Liver (tissue), 9 donors: ENCODE measurements around the gene NSUN4. TPM values are rescaled to one million over a fixed set of nuclear protein-coding genes. Genes with fewer than 3 reads are reported as not detected.

ENCODE experiments used
- DNase-seq: peaks from one replicate; pipeline ENCODE4 v3.0.0-alpha.2; 2017; ENCODE audit warnings: low spot score
- H3K27ac ChIP-seq, 2 donors: one replicate each; pipeline ENCODE4 v1.7.0; 2013; ENCODE audit warnings: inconsistent platforms in 2 of 2, low read length in 2 of 2, control low read depth in 1 of 2, low read depth in 1 of 2, mild to moderate bottlenecking in 1 of 2
- H3K27me3 ChIP-seq, 4 donors: one replicate each; pipeline versions ENCODE4 v1.6.1 to v1.7.0; 2013; ENCODE audit warnings: low read length in 3 of 4, inconsistent platforms in 1 of 4, mild to moderate bottlenecking in 1 of 4, moderate library complexity in 1 of 4; ENCODE audit not compliant: control insufficient read depth in 4 of 4, insufficient read depth in 4 of 4
- H3K36me3 ChIP-seq, 4 donors: one replicate each; pipeline versions ENCODE4 v1.6.1 to v1.7.0; 2013; ENCODE audit warnings: low read length in 3 of 4, mild to moderate bottlenecking in 3 of 4, low read depth in 1 of 4, moderate library complexity in 1 of 4; ENCODE audit not compliant: control insufficient read depth in 4 of 4, insufficient read depth in 3 of 4
- H3K4me1 ChIP-seq, 4 donors: one replicate each; pipeline versions ENCODE4 v1.6.1 to v1.7.0; 2013; ENCODE audit warnings: low read length in 3 of 4, mild to moderate bottlenecking in 3 of 4, moderate library complexity in 1 of 4; ENCODE audit not compliant: control insufficient read depth in 4 of 4, insufficient read depth in 4 of 4
- H3K4me3 ChIP-seq, 3 donors: one replicate each; pipeline versions ENCODE4 v1.6.1 to v1.7.0; 2013; ENCODE audit warnings: low read length in 3 of 3, control low read depth in 1 of 3, low read depth in 1 of 3, mild to moderate bottlenecking in 1 of 3
- H3K9ac ChIP-seq, 2 donors: one replicate each; pipeline ENCODE4 v1.7.0; 2013; ENCODE audit warnings: low read length in 2 of 2, mild to moderate bottlenecking in 2 of 2, moderate library complexity in 2 of 2, control low read depth in 1 of 2, low read depth in 1 of 2
- H3K9me3 ChIP-seq, 4 donors: one replicate each; pipeline versions ENCODE4 v1.6.1 to v1.7.0; 2013; ENCODE audit warnings: low read length in 3 of 4; ENCODE audit not compliant: control insufficient read depth in 4 of 4
- ATF3 ChIP-seq: IDR thresholded peaks from 2 replicates; pipeline ENCODE4 v1.6.1; 2016; ENCODE audit warnings: antibody characterized with exemption
- CTCF ChIP-seq: fragments of 150-350 bp; IDR thresholded peaks from 2 replicates; pipeline ENCODE4 v1.5.1; 2017; ENCODE audit warnings: improper control_type of control experiment, low read depth, low read length; ENCODE audit not compliant: missing input control
- EGR1 ChIP-seq, 2 donors: IDR thresholded peaks; 2 replicates each; pipeline ENCODE4 v1.6.1; 2016 to 2018; ENCODE audit warnings: antibody characterized with exemption in 2 of 2, low read depth in 2 of 2
- FOXA1 ChIP-seq: IDR thresholded peaks from 2 replicates; pipeline ENCODE4 v1.6.1; 2016; ENCODE audit warnings: antibody characterized with exemption
- FOXA2 ChIP-seq: IDR thresholded peaks from 2 replicates; pipeline ENCODE4 v1.6.1; 2016; ENCODE audit warnings: antibody characterized with exemption
- GABPA ChIP-seq, 2 donors: IDR thresholded peaks in 1 of 2; conservative IDR thresholded peaks in 1 of 2; 2 replicates each; pipeline ENCODE4 v1.6.1; 2016; ENCODE audit warnings: antibody characterized with exemption in 2 of 2, mild to moderate bottlenecking in 1 of 2, moderate library complexity in 1 of 2
- HNF4G ChIP-seq: IDR thresholded peaks from 2 replicates; pipeline ENCODE4 v1.6.1; 2016; ENCODE audit warnings: antibody characterized with exemption
- JUND ChIP-seq, 2 donors: IDR thresholded peaks; 2 replicates each; pipeline ENCODE4 v1.6.1; 2016; ENCODE audit warnings: antibody characterized with exemption in 2 of 2
- MAX ChIP-seq: IDR thresholded peaks from 2 replicates; pipeline ENCODE4 v1.6.1; 2016; ENCODE audit warnings: antibody characterized with exemption
- NR2F2 ChIP-seq: IDR thresholded peaks from 2 replicates; pipeline ENCODE4 v1.6.1; 2016; ENCODE audit warnings: antibody characterized with exemption
- REST ChIP-seq: IDR thresholded peaks from 2 replicates; pipeline ENCODE4 v1.6.1; 2016; ENCODE audit warnings: antibody characterized with exemption, mild to moderate bottlenecking
- TAF1 ChIP-seq: conservative IDR thresholded peaks from 2 replicates; pipeline ENCODE4 v1.6.1; 2016; ENCODE audit warnings: antibody characterized with exemption, mild to moderate bottlenecking
- YY1 ChIP-seq: IDR thresholded peaks from 2 replicates; pipeline ENCODE4 v1.6.1; 2016; ENCODE audit warnings: antibody characterized with exemption, mild to moderate bottlenecking
- ZBTB33 ChIP-seq: IDR thresholded peaks from 2 replicates; pipeline ENCODE4 v1.6.1; 2016; ENCODE audit warnings: antibody characterized with exemption
- WGBS: extraction: QIAGEN DNeasy Blood & Tissue Kit; methylation state at CpG from one replicate; pipeline ENCODE4 v1.1.7; 2013; 5-methylcytosine and 5-hydroxymethylcytosine counted together
- polyA plus RNA-seq, 2 donors: library from polyadenylated mRNA; stranded (reverse) in 1 of 2; unstranded in 1 of 2; fragments of 200-250 nt in 1 of 2; fragments of >200 nt in 1 of 2; fragmentation: Nextera tagmentation in 1 of 2; extraction: Ambion mirVana in 1 of 2; gene quantifications; one replicate each; pipeline versions ENCODE4 v1.2.1 to v1.2.3, GENCODE V29; 2013 to 2015
- total RNA-seq, 2 donors: library from RNA; depleted of rRNA; stranded (reverse); fragments of >200 nt; gene quantifications; one replicate each; pipeline ENCODE4 v1.2.3, GENCODE V29; 2014
- donor health status: healthy.
- donor health status: healthy.
- donor health status: healthy.
- donor health status: healthy.
- donor health status: healthy.

Gene NSUN4
- total and polyA plus RNA-seq, 4 donors, result 7.0 to 17.2 (median 12.0) TPM

DNA sequence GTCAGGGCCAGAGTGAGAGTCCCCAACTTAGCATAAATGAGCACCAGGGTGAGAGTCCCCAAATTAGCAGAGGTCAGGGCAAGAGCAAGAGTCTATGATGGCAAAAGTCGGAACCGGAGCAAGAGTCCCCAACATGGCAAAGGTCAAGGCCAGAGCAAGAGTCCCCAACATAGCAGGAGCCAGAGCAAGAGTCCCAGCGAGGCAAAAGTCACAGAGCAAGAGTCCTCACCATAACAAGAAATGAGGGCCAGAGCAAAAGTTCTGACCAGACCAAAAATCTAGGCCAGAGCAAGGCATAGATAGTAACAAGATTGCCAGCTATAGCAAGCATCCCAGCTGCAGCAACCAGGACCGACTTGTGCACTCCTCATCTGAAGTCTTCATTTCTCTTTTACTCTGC is 3.1 kb downstream of the NSUN4 start:
- TF ChIP-seq NR2F2 (no peak), FOXA2 (no peak), GABPA (IDR thresholded peaks at IDR 0.05 in 1 of 2, conservative IDR thresholded peaks at IDR 0.05 in 1 of 2) (no peak), REST (no peak), EGR1 (IDR thresholded peaks at IDR 0.05; ENCODE audit: low read depth in 2 of 2) (no peak), MAX (no peak)
- peaks cover 2 to 23% (median 12%) of the 10 kb centered on the region in 4 donors for H3K36me3 ChIP-seq
- no peak overlapping the region for H3K9ac ChIP-seq
- H3K4me3 ChIP-seq, result no peak overlapping the region
- H3K27me3 ChIP-seq, result no peaks in the 10 kb centered on the region
- no peaks in the 10 kb centered on the region for H3K9me3 ChIP-seq
- WGBS, result 91% methylated on average over 4 of the region's 4 CpGs
- peaks cover 0 to 12% (median 9%) of the 10 kb centered on the region in 4 donors for H3K4me1 ChIP-seq
- no peak for DNase-seq
- no peak overlapping the region for H3K27ac ChIP-seq

- TF ChIP-seq ZBTB33 (no peak), NR2F2 (no peak), FOXA2 (no peak), JUND (IDR thresholded peaks at IDR 0.05) (no peak), TAF1 (no peak), YY1 (no peak), HNF4G (no peak), ATF3 (no peak), GABPA (IDR thresholded peaks at IDR 0.05 in 1 of 2, conservative IDR thresholded peaks at IDR 0.05 in 1 of 2) (no peak), CTCF (no peak), FOXA1 (no peak)
- WGBS, result 92% methylated on average over 3 of the region's 3 CpGs
Observed at GRCh38 chr1:46344481-46344880, 3.9 kb downstream of the NSUN4 start.

More at GRCh38 chr1:46344481-46344880, 3.9 kb downstream of the NSUN4 start:
- H3K27ac ChIP-seq, result no peak overlapping the region
- H3K9me3 ChIP-seq, result no peaks in the 10 kb centered on the region
- DNase-seq, result no peak
- no peak overlapping the region for H3K4me3 ChIP-seq
- H3K27me3 ChIP-seq, result no peaks in the 10 kb centered on the region
- H3K4me1 ChIP-seq, result peaks cover 0 to 12% (median 9%) of the 10 kb centered on the region in 4 donors
- no peak overlapping the region for H3K9ac ChIP-seq
- peaks cover 2 to 25% (median 13%) of the 10 kb centered on the region in 4 donors for H3K36me3 ChIP-seq
